HG03039 (cell line): ENCODE results near the gene EXOC4.

ENCODE experiments used
- ATAC-seq: cut with Tn5 transposase; IDR thresholded peaks from one replicate; pipeline ENCODE4 v1.9.1; 2021; ENCODE audit warnings: mild to moderate bottlenecking, moderate library complexity; ENCODE audit not compliant: unreplicated experiment

EXOC4 gene

DNA sequence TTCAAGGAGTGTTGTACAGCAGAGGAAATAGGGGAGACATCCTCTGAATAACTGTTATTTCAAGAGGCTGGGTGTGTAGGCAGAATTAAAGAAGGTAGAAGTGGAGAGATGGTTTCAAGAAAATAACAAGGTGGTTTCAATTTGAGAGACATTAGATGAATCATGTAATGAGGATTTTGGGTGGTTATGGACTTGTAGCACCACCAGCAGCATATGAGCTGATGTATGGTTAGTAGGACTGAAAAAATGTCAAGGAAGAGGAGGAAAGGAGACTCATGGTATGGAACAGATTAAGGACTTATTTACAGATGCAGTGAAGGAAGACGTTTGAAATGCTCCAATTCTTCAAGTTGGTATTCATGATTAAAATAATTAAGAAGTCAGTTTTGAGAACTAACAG, 166.2 kb downstream of the EXOC4 start:
- ATAC-seq = no peak

GRCh38 chr7:133423618-133424017, 170.7 kb downstream of the EXOC4 start:
- no peak for ATAC-seq

- no peak for ATAC-seq
These were observed 175.4 kb downstream of the EXOC4 start for GRCh38 chr7:133428326-133428725.

- no peak for ATAC-seq
These were observed 176.0 kb downstream of the EXOC4 start for GRCh38 chr7:133428876-133429275.

DNA sequence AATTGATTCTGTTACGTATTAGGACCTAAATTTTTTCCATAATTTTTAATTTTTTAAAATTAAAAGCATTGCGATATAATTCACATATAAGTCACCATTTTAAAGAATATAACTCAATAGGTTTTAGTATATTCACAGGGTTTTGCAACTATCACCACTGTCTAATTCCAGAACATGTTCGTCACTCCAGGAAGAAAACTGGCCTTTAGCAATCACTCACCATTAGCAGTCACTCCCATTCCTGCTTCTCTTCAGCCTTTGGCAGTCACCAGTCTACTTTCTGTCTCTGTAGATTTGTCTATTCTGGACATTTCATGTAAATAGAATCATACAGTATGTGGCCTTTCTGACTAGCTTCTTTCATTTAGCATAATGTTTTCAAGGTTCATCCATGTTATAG, 176.5 kb downstream of the EXOC4 start:
- no peak for ATAC-seq

- no peak for ATAC-seq
These were observed 178.4 kb downstream of the EXOC4 start for GRCh38 chr7:133431134-133431724.

DNA sequence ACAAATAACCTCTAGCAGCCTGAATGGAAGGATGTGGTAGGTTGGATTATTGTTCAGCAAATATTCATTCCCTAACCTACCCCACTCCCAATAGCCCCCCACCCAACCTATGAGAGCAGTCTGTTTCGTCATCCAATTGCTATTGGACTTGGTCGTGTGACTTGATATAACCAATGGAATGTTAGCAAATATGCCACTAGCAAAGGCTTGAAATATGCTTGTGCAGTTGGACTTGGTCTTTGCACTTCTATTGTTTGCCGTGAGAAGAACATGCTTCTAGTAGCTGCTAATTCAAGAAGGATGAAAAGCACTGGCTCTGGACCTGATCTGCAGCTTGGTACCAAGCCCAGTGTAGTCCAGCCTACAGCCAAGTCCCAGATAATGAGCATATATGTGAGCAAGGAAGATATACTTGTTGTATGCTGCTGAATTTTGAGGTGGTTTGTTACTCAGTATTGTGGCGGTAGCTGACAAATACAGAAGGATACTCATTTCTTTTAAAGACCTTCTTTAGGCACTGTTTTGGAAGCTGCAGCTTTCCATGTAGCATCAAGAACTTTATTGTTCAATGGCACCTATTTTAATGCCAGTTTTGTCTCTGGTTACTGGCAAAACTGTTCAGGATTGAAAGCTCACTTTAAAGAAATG, 180.4 kb downstream of the EXOC4 start:
- no peak for ATAC-seq

DNA sequence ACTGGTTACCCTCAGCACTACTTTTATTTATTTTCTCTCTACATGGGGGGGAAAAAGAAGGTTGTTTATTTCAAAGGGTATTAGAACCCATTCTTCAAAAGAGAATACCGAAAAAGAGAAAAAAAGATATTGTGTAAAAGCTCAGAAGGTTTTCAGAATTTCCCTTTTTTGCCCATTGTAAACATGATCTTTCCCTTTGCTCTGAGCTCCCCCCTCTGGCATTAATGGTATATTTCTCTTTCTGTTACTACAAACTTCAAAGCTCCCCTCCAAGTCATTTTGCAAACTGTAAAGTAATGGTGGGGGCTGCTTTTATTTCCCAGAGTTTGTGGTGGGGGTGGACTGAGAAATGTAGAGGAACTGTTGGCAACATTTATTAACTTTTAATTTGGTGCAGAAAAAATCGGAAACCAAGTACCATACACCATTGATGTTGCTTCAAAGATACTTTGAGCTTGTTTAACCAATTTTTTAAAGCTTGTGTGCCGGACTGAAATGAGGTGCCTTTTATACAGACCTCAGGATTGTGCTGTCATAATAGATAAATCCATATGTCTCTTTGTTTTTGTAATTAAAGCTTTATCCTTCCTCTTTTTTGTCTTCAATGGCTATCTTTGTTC, 181.5 kb downstream of the EXOC4 start:
- ATAC-seq = no peak

DNA sequence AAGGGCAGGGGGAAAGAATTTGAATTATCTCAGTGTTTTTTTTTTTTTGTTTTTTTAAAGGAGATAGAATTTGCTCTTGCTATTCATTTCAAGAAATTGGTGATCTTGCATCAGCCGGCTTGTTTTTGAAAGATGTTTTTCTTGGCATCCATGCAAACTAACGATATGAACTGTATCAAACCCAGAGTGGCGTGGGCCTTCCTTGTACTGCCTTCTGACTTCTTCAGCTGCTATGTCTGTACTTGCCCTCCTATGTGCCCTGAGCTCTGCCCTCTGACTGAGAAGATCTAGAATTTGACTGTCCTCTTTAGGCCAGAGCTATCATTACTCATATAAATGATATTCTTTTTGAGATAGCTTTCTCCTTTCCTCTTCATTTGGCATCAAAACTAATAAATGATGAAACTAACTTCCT, 183.1 kb downstream of the EXOC4 start:
- ATAC-seq = no peak

GRCh38 chr7:133437544-133437943, 184.7 kb downstream of the EXOC4 start:
- no peak for ATAC-seq

- ATAC-seq = no peak
These were observed 189.9 kb downstream of the EXOC4 start for GRCh38 chr7:133442818-133443217.

- no peak for ATAC-seq
These were observed 192.7 kb downstream of the EXOC4 start for GRCh38 chr7:133445617-133446016.

DNA sequence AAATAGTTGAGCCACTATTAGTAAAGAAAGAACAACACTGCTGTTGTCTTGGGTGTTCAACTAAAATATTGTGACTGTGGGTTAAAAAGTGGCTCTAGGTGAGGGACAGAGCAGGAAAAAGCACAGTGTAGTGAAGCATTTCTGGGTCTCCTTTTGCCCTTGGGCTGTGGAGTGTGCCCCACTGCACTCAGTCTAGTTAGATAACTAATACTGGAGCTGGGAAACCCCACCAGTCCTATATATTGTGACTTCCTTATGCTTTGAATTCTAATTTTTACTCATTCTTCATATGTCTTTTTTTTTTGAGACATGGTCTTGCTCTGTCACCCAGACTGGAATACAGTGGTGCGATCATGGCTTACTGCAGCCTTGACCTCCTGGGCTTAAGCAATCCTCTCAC, 195.1 kb downstream of the EXOC4 start:
- no peak for ATAC-seq

- ATAC-seq = no peak
These were observed 199.7 kb downstream of the EXOC4 start for GRCh38 chr7:133452577-133452976.

- ATAC-seq = no peak
These were observed 205.8 kb downstream of the EXOC4 start for GRCh38 chr7:133458688-133459087.

DNA sequence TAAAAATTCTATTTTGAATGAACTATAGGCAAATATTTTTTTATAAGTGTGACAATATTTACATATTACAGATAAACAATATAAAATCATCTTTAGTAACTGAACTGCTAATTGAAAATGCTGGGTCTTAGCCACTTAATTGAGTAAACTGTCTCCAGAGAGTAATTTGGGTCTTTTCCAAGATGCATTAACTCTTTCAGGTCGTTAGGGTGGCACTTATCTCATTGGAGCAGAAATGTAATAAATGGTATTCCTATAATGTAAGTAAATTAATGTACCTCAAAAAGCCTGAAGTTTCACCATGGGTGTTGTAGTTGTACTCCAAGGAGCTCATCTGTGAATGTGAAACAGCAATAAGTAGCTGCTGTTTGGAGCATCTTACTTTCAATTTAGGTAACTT, 208.5 kb downstream of the EXOC4 start:
- no peak for ATAC-seq

DNA sequence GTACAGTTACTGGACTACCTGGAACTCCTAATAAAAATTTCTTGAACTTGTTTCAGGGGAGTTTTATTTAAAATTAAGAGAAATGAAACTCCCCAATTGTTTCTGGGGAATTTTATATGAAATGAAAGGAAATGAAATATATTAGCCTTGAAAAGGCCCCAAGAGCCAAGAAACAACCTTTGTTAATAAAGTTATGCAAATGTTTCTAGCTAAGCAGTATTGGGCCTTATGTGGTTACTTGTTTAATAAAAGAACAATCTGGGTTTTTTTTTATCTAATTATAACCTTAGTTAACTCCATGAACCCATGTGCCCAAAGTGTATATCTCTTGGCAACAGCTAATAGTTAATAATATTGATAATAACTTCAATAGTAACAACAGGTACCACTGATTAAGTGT, 222.8 kb downstream of the EXOC4 start:
- no peak for ATAC-seq

DNA sequence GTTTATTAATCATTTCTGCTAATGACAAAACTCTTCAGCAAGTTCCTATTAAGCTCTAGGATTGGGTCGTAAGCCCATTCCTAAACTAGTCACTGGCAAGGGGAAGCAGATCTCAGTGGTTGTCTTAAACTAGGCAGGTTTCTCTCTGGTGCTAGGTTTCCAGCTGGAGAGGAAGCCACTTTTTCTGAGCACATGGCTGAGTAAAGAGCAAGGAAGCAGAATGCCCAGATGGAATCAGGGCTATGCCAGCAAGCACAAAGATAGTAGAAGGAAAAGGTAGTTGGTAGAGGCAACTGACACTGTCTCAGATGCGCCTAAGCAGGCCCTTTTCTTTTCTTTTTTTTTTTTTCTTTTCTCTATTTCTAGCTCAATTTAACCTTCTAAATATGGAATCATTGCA, 224.9 kb downstream of the EXOC4 start:
- ATAC-seq = no peak

DNA sequence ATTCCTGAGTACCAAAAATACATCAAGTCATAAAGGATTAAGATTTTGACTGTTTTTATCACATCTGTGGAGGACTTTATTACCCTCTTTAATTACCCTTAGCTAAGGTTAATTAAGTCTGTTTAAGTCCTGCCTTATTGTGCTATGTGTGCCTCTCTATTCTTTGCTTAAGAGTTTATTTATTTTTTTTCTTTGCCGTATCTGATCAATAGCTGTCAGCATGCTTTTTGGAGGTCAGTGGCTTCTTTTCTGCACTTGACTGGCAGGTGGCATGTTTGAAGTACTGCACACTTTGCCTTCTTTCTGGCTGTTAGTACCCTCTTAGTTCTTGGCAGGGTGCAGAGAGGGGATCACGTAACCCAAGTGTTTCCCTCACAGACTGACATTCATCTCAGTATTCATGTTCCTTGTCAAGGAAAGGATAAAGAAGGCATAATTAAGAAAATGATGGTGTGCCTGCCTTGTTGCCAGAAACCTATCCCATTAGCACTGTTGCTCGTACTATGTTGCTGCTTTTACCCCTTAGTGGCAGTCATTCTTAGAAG, 225.8 kb downstream of the EXOC4 start:
- no peak for ATAC-seq

- no peak for ATAC-seq
These were observed 226.7 kb downstream of the EXOC4 start for GRCh38 chr7:133479456-133480065.

GRCh38 chr7:133480868-133481267, 228.0 kb downstream of the EXOC4 start:
- ATAC-seq = no peak

DNA sequence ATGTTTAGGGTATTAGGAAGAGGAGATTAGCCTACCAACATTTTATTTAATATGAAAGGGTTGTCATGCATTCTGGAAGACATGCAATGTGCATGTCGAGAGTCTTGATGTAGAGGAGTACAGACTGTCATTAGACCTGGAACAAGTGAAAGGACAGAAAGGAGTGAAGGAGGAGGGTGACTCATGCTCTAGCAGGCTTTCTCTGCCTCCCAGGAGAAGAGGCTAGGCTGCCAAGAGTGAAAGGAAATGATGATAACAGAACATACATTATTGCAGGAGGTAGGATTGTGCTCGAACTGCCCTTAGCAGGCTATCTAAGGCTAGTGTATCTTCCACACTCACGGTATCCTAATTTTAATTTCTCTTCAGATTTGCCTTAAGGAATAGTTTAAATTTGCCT, 228.8 kb downstream of the EXOC4 start:
- ATAC-seq = no peak
